Ishikawa (cell line): ENCODE measurements around the gene SMAD9.

Experiments used
- CEBPB ChIP-seq: IDR thresholded peaks from 2 replicates; pipeline ENCODE4 v1.6.1; 2012
- CREB1 ChIP-seq: IDR thresholded peaks from 2 replicates; pipeline ENCODE4 v1.6.1; 2012; ENCODE audit warnings: low read depth
- EGR1 ChIP-seq: IDR thresholded peaks from 2 replicates; pipeline ENCODE4 v1.6.1; 2012
- EP300 ChIP-seq: IDR thresholded peaks from 2 replicates; pipeline ENCODE4 v1.6.1; 2012; ENCODE audit warnings: borderline replicate concordance
- FOXM1 ChIP-seq: IDR thresholded peaks from 2 replicates; pipeline ENCODE4 v1.6.1; 2012; ENCODE audit warnings: low read depth, borderline replicate concordance
- MAX ChIP-seq: IDR thresholded peaks from 2 replicates; pipeline ENCODE4 v1.6.1; 2012
- NFIC ChIP-seq: IDR thresholded peaks from 2 replicates; pipeline ENCODE4 v1.6.1; 2012
- RAD21 ChIP-seq: IDR thresholded peaks from 2 replicates; pipeline ENCODE4 v1.6.1; 2012; ENCODE audit warnings: low read depth
- REST ChIP-seq: IDR thresholded peaks from 2 replicates; pipeline ENCODE4 v1.6.1; 2012; ENCODE audit warnings: low read depth, mild to moderate bottlenecking
- TAF1 ChIP-seq: IDR thresholded peaks from 2 replicates; pipeline ENCODE4 v1.6.1; 2012; ENCODE audit warnings: low read depth, mild to moderate bottlenecking
- TEAD4 ChIP-seq: IDR thresholded peaks from 2 replicates; pipeline ENCODE4 v1.6.1; 2012
- YY1 ChIP-seq: IDR thresholded peaks from 2 replicates; pipeline ENCODE4 v1.6.1; 2012; ENCODE audit warnings: low read depth
- ZBTB7A ChIP-seq: IDR thresholded peaks from 2 replicates; pipeline ENCODE4 v1.6.1; 2012; ENCODE audit warnings: low read depth

DNA sequence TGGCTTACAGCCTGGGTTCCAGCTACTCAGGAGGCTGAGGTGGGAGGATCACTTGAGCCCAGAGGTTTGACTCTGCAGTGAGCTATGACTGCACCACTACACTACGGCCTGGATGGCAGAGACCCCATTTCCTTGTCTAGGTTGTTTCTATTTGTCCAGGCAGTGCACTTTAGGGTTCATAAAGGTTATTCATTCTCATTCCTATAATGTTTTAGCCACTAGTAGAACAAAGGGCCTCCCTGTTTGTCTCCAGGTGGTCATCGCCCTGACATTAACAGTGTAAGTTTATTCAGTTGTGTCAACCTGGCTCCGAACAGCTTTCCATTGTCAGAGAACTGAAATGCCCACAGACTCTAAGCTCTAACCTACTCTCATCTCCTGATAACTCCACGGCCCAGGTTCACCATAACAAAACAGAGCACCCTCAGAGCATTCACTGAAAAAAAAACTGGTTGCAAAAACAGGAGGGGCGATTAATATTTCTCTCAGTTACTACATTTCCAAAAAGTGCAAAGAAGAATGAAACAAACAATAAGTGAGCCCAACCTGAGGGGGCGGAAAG, 37.1 kb downstream of the SMAD9 start:
- TF ChIP-seq FOXM1, result no peak
- no peak for TF ChIP-seq TAF1
- no peak for TF ChIP-seq ZBTB7A
- no peak for TF ChIP-seq REST
- TF ChIP-seq MAX, result no peak
- TF ChIP-seq CEBPB, result no peak
- no peak for TF ChIP-seq EGR1
- TF ChIP-seq YY1, result no peak
- TF ChIP-seq EP300, result no peak
- no peak for TF ChIP-seq RAD21
- TF ChIP-seq NFIC, result no peak
- TF ChIP-seq TEAD4, result no peak
- TF ChIP-seq CREB1, result no peak
